Measurements from ENCODE around the gene SMARCD1.

The SMARCD1 gene

DNA sequence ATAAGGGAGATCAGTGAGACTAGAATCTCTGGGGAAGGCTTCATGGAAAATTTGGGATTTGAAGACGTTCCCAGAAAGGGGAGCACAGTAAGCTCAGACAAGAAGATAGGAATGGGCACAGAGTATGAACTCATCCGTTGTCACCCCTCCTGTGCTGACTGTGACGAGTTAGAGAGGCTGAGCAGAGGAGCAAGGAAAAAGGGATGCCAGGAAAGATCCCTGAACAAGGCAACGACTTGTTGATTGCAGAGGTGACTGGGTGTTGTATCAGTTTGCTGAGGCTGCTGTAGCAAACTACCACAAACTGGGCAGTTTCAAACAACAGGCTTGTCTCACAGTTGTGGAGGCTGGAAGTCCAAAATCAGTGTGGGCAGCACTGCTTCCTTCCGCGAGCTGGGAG lies 12.8 kb downstream of the SMARCD1 start:
- DNase-seq (ENCODE audit: insufficient read length, low spot score) (no peak), FAIRE-seq (no peak)
- TF ChIP-seq, protein P1, sequence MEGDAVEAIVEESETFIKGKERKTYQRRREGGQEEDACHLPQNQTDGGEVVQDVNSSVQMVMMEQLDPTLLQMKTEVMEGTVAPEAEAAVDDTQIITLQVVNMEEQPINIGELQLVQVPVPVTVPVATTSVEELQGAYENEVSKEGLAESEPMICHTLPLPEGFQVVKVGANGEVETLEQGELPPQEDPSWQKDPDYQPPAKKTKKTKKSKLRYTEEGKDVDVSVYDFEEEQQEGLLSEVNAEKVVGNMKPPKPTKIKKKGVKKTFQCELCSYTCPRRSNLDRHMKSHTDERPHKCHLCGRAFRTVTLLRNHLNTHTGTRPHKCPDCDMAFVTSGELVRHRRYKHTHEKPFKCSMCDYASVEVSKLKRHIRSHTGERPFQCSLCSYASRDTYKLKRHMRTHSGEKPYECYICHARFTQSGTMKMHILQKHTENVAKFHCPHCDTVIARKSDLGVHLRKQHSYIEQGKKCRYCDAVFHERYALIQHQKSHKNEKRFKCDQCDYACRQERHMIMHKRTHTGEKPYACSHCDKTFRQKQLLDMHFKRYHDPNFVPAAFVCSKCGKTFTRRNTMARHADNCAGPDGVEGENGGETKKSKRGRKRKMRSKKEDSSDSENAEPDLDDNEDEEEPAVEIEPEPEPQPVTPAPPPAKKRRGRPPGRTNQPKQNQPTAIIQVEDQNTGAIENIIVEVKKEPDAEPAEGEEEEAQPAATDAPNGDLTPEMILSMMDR (IDR thresholded peaks at IDR 0.05; ENCODE audit: insufficient read depth, missing control alignments) = no peak

DNA sequence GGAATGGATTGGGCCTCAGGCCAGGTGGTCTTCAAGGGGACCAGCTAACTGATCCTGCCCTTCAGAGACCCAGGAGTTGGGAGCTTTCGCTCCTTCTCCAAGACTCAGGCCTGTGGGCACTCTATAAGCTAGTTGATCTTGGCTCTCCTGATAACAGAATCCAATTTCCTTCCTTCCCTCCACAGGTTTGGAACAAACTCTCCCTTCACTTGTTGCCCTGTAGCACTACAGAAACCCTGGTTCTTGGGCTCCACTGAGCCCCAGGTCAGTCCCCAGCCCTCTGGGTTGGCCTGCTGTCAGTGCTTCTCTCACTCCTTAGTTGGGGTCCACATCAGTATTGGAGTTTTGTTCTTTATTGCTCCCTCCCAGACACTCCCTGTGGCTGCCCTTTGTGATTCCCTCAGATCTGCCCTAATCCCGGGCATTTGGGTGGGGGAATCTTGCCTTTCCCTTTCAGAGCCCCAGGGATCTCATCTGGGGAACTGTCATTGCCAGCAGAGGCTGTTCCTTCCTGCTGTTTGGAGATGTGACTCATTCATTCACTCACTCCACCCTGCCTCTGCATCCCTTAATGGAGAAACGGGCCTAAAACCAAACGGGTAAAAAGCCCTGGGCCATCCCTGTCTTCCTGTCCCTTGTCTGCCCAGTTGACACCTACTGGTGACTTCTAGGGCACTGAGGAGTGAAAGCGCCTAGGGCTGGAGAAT lies 14.3 kb downstream of the SMARCD1 start:
- TF ChIP-seq, protein P1 (IDR thresholded peaks at IDR 0.05; ENCODE audit: insufficient read depth, missing control alignments) = no peak
- DNase-seq (ENCODE audit: insufficient read length, low spot score) (no peak), FAIRE-seq (no peak)

DNA sequence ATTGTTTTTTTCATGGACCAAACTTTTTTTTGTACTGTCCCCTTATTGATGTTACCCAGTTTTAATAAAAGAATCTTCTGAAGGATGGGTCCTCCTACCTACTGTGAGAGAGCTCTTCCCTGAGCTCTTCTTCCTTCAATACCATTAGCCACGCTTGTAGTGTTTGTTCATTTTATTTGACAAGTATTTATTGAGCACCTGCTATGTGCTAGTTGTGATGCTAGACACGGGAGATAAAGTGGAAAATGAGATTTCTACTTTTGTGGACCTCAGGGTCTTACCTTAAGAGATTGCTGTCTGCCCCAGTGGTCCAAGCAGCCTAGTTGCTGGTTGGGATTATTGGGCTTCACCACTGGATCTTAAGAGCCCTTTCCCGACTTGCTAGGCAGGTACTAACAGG lies 15.4 kb downstream of the SMARCD1 start:
- DNase-seq (ENCODE audit: insufficient read length, low spot score) = no peak
- TF ChIP-seq, protein P1 (IDR thresholded peaks at IDR 0.05; ENCODE audit: insufficient read depth, missing control alignments) = no peak
- no peak for FAIRE-seq

DNA sequence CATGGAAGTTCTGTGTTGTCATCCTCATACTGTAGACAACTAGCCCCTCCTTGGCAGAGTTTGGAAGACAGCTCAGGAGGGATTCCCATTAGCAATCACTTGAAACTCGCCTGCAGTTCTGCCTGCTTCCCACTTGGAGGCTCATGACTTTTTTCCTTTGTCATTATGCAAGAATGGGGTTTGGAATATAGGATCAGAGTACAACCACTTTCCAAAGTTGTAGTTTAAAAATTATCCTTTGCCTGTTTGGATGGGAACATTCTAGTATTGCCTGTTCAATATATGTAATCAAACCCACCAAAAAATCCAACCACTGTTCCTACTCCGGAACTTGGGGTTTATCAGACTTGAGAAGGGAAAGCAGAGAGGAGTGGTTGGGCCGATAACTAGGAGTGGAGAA lies 16.5 kb downstream of the SMARCD1 start:
- TF ChIP-seq, protein P1 (IDR thresholded peaks at IDR 0.05; ENCODE audit: insufficient read depth, missing control alignments) = peak; percentile 38
- DNase-seq (ENCODE audit: insufficient read length, low spot score) (no peak), FAIRE-seq (no peak)

DNA sequence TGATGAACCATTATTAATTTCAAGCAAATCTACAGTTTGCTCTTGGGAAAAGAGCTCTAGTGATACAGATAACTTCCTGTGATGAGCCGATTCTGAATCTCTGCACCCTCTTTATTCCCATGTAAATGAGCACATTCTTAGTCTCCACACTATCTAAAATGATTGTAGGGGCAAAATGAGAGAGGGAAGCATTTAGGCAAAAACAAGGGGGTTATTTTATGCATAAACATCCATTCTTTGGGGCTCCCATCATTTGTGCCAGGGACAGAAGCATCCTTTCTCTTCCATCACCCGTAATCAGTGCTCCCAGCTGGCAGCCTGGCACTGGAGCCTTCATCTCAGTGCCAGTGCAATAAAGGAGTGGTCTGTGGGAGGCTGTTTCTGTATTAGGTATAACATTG lies 17.0 kb downstream of the SMARCD1 start:
- no peak for FAIRE-seq

DNA sequence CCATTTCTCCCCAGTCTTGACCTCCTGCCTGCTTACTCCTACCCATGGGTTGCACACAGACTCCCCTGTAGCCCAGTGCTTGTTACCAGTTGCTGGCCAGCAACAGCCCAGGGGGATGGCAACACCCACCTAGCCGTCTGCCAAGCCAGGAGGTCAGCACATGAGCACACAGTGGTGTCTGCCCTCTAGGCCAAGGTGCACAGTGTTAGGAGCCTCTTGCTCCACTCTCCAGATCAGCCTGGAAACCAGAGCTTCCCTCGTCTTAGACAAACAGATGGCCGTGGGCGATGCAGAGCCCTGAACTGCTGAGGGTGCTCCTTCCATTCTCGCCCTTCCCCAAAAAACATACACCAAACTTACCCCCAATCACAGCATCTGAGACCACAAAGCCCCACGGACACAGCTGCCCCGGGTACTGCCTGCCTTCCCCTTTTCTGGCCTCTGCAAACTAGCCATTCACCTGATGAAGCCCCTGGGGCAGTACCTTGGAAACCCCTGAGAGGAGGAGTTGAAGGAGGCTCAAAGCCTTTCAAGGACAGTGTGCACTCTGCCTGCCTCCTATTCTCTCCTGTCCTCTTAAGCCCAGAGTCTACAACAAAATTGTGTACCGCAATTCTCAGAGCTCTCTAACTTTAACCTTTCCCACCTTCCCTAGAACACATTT lies 17.6 kb downstream of the SMARCD1 start:
- no peak for FAIRE-seq
- TF ChIP-seq, protein P1 (IDR thresholded peaks at IDR 0.05; ENCODE audit: insufficient read depth, missing control alignments) = no peak
- no peak for DNase-seq (ENCODE audit: insufficient read length, low spot score)

More for the DNA sequence above, 17.0 kb downstream of the SMARCD1 start:
- TF ChIP-seq, protein P1 (IDR thresholded peaks at IDR 0.05; ENCODE audit: insufficient read depth, missing control alignments) = no peak
- no peak for DNase-seq (ENCODE audit: insufficient read length, low spot score)

DNA sequence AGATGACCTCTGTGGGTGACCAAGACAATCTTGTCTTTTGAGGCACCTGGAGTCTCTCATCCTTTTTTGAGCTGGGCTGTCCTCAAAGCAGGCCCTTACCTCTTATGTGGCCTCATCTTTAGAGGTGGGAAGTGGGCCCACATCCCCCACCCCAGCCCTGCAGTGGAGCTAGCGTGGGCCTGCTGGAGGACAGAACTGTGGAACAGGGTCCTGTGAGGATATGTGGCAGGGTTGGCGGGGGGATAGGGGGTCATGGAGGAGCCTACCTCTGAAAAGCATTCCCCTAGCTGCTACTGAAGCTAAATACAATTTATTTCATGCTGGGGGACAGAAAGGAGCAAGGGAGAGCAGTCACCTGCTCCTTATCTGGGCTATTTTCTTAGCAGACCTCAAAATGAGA lies 18.2 kb downstream of the SMARCD1 start:
- FAIRE-seq (no peak), DNase-seq (ENCODE audit: insufficient read length, low spot score) (no peak)
- TF ChIP-seq, protein P1 (IDR thresholded peaks at IDR 0.05; ENCODE audit: insufficient read depth, missing control alignments) = no peak

Measured in D721Med (cell line).